Measurements from ENCODE around the gene OXLD1. TPM values are rescaled to one million over a fixed set of nuclear protein-coding genes. Genes with fewer than 3 reads are reported as not detected.

OXLD1 gene
- total RNA-seq, 1 experiment from 2014 or later: 42.8 TPM

GRCh38 chr17:81640011-81640410, 26.4 kb downstream of the OXLD1 start:
- in situ Hi-C loops (cut with HindIII; ENCODE audit: low pct_unique_long_range_greater_than_20kb, low sequenced_read_pairs) (no loop called here), intact Hi-C loops (cut with micrococcal nuclease; ENCODE audit: unreplicated experiment) (no loop called here)
- POLR2A ChIA-PET: interaction anchor here (0.6 kb wide), 1 partner anchor 85 kb away, joined by 3 read pairs; no protein-coding TSS in a partner anchor
- CTCF ChIA-PET: no interaction called here
- no peak overlapping the region for H3K4me3 ChIP-seq (ENCODE audit: low read depth in 2 of 2, low read length in 2 of 2)
- no peak for ATAC-seq
- no peak overlapping the region for H3K27ac ChIP-seq (ENCODE audit: low read length)
- BruUV-seq (replicated peaks): no TSS peak
- DNase-seq (ENCODE audit: low read depth, low spot score): no peak
- no peaks in the 10 kb centered on the region for H3K9me3 ChIP-seq (ENCODE audit: control insufficient read depth, insufficient read depth, low read depth, low read length)
- no peaks in the 10 kb centered on the region for H3K27me3 ChIP-seq (ENCODE audit: control insufficient read depth, insufficient read depth, low read length)
- H3K4me1 ChIP-seq (ENCODE audit: control insufficient read depth, insufficient read depth, low read length): peaks cover 12% of the 10 kb centered on the region; the same call in 1 of the 2 replicates
- H3K36me3 ChIP-seq (ENCODE audit: control insufficient read depth, insufficient read depth, low read length): peaks cover 5% of the 10 kb centered on the region; the same call in 1 of the 2 replicates
- TF ChIP-seq, protein P1, sequence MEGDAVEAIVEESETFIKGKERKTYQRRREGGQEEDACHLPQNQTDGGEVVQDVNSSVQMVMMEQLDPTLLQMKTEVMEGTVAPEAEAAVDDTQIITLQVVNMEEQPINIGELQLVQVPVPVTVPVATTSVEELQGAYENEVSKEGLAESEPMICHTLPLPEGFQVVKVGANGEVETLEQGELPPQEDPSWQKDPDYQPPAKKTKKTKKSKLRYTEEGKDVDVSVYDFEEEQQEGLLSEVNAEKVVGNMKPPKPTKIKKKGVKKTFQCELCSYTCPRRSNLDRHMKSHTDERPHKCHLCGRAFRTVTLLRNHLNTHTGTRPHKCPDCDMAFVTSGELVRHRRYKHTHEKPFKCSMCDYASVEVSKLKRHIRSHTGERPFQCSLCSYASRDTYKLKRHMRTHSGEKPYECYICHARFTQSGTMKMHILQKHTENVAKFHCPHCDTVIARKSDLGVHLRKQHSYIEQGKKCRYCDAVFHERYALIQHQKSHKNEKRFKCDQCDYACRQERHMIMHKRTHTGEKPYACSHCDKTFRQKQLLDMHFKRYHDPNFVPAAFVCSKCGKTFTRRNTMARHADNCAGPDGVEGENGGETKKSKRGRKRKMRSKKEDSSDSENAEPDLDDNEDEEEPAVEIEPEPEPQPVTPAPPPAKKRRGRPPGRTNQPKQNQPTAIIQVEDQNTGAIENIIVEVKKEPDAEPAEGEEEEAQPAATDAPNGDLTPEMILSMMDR (IDR thresholded peaks at IDR 0.05): no peak
- TF ChIP-seq, protein P2, sequence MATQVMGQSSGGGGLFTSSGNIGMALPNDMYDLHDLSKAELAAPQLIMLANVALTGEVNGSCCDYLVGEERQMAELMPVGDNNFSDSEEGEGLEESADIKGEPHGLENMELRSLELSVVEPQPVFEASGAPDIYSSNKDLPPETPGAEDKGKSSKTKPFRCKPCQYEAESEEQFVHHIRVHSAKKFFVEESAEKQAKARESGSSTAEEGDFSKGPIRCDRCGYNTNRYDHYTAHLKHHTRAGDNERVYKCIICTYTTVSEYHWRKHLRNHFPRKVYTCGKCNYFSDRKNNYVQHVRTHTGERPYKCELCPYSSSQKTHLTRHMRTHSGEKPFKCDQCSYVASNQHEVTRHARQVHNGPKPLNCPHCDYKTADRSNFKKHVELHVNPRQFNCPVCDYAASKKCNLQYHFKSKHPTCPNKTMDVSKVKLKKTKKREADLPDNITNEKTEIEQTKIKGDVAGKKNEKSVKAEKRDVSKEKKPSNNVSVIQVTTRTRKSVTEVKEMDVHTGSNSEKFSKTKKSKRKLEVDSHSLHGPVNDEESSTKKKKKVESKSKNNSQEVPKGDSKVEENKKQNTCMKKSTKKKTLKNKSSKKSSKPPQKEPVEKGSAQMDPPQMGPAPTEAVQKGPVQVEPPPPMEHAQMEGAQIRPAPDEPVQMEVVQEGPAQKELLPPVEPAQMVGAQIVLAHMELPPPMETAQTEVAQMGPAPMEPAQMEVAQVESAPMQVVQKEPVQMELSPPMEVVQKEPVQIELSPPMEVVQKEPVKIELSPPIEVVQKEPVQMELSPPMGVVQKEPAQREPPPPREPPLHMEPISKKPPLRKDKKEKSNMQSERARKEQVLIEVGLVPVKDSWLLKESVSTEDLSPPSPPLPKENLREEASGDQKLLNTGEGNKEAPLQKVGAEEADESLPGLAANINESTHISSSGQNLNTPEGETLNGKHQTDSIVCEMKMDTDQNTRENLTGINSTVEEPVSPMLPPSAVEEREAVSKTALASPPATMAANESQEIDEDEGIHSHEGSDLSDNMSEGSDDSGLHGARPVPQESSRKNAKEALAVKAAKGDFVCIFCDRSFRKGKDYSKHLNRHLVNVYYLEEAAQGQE (IDR thresholded peaks at IDR 0.05; ENCODE audit: insufficient read depth in 1 of 2, low read depth in 2 of 2, low read length in 1 of 2): no peak
- TF ChIP-seq SIN3A (IDR thresholded peaks at IDR 0.05; ENCODE audit: borderline replicate concordance, insufficient read depth, low read depth, low read length): no peak
- no peak for TF ChIP-seq POLR2AphosphoS5 (IDR thresholded peaks at IDR 0.05; ENCODE audit: low read depth, low read length)
- no peak for TF ChIP-seq TCF7L2 (IDR thresholded peaks at IDR 0.05; ENCODE audit: low read depth, low read length)

GRCh38 chr17:81638683-81639082, 27.7 kb downstream of the OXLD1 start:
- intact Hi-C loops (cut with micrococcal nuclease; ENCODE audit: unreplicated experiment): no loop called here
- no peak for DNase-seq (ENCODE audit: low read depth, low spot score)
- POLR2A ChIA-PET: no interaction called here
- no peak overlapping the region for H3K4me3 ChIP-seq (ENCODE audit: low read depth in 2 of 2, low read length in 2 of 2)
- CTCF ChIA-PET: no interaction called here
- peaks cover 12% of the 10 kb centered on the region; the same call in 1 of the 2 replicates for H3K4me1 ChIP-seq (ENCODE audit: control insufficient read depth, insufficient read depth, low read length)
- TF ChIP-seq, protein P1 (IDR thresholded peaks at IDR 0.05): no peak
- TF ChIP-seq, protein P2 (IDR thresholded peaks at IDR 0.05; ENCODE audit: insufficient read depth in 1 of 2, low read depth in 2 of 2, low read length in 1 of 2): no peak
- no peak for TF ChIP-seq SIN3A (IDR thresholded peaks at IDR 0.05; ENCODE audit: borderline replicate concordance, insufficient read depth, low read depth, low read length)
- TF ChIP-seq POLR2AphosphoS5 (IDR thresholded peaks at IDR 0.05; ENCODE audit: low read depth, low read length): no peak
- TF ChIP-seq TCF7L2 (IDR thresholded peaks at IDR 0.05; ENCODE audit: low read depth, low read length): no peak
- no TSS peak for BruUV-seq (replicated peaks)
- in situ Hi-C loops (cut with HindIII; ENCODE audit: low pct_unique_long_range_greater_than_20kb, low sequenced_read_pairs): no loop called here
- no peaks in the 10 kb centered on the region for H3K9me3 ChIP-seq (ENCODE audit: control insufficient read depth, insufficient read depth, low read depth, low read length)
- H3K27ac ChIP-seq (ENCODE audit: low read length): no peak overlapping the region
- H3K36me3 ChIP-seq (ENCODE audit: control insufficient read depth, insufficient read depth, low read length): peaks cover 5% of the 10 kb centered on the region; the same call in 1 of the 2 replicates
- H3K27me3 ChIP-seq (ENCODE audit: control insufficient read depth, insufficient read depth, low read length): no peaks in the 10 kb centered on the region
- ATAC-seq: no peak

Data from Panc1 (cell line).